Measurements from ENCODE around the gene ATRNL1. TPM values are rescaled to one million over a fixed set of nuclear protein-coding genes. Genes with fewer than 3 reads are reported as not detected.

ATRNL1 gene
- total RNA-seq, 1 donor from 2014 or later, result 0.93 TPM

DNA sequence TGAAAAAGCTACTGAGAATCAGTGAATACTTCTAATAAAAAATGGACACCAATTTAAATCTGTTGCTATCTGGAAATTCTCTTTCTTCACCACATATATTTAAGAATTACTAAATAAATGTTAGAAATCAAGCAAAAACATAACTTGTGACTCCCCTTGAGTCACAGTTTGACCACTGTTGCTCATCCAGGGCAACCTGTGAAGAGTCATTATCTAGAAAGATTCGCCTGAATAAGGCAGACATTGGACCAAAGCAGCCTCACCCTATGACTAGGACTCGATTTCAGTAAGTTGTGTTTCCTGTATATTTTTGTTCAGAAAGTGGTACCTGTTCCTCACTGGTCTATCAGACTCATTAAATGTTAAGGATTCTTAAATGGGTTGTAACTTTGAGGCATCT is 572.4 kb downstream of the ATRNL1 start:
- no peaks in the 10 kb centered on the region for H3K36me3 ChIP-seq
- ATAC-seq (no peak), DNase-seq (no peak)
- no peaks in the 10 kb centered on the region for H3K9me3 ChIP-seq
- no peaks in the 10 kb centered on the region for H3K27me3 ChIP-seq
- no peaks in the 10 kb centered on the region for H3K4me1 ChIP-seq
- no peak overlapping the region for H3K27ac ChIP-seq
- no peak overlapping the region for H3K4me3 ChIP-seq
- TF ChIP-seq, protein P1, sequence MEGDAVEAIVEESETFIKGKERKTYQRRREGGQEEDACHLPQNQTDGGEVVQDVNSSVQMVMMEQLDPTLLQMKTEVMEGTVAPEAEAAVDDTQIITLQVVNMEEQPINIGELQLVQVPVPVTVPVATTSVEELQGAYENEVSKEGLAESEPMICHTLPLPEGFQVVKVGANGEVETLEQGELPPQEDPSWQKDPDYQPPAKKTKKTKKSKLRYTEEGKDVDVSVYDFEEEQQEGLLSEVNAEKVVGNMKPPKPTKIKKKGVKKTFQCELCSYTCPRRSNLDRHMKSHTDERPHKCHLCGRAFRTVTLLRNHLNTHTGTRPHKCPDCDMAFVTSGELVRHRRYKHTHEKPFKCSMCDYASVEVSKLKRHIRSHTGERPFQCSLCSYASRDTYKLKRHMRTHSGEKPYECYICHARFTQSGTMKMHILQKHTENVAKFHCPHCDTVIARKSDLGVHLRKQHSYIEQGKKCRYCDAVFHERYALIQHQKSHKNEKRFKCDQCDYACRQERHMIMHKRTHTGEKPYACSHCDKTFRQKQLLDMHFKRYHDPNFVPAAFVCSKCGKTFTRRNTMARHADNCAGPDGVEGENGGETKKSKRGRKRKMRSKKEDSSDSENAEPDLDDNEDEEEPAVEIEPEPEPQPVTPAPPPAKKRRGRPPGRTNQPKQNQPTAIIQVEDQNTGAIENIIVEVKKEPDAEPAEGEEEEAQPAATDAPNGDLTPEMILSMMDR (IDR thresholded peaks at IDR 0.05), result no peak
- intact Hi-C loops (cut with DNase I), result no loop called here

DNA sequence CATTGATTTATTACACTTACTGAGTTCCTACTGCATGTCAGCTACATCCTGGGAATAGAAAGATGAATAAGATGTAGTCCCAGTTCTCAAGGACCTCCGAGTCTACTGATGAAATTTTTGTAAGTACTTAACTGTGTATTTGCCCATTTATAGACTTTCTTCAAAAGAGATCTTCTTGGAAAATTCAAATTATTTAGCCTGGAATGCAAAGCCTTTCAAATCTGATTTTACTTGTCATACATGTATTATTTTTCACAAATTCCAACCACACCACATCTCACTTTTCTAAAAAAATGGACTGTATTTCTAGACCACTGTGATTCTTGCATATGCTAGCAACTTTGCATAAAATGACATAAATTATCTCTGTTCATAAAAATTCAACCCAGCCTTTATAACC is 581.3 kb downstream of the ATRNL1 start:
- Histone ChIP-seq H3K27me3 (no peaks in the 10 kb centered on the region), H3K27ac (no peak overlapping the region), H3K4me3 (no peak overlapping the region), H3K4me1 (no peaks in the 10 kb centered on the region), H3K9me3 (no peaks in the 10 kb centered on the region), H3K36me3 (no peaks in the 10 kb centered on the region)
- intact Hi-C loops (cut with DNase I), result no loop called here
- TF ChIP-seq, protein P1 (IDR thresholded peaks at IDR 0.05), result no peak
- no peak for ATAC-seq
- no peak for DNase-seq

DNA sequence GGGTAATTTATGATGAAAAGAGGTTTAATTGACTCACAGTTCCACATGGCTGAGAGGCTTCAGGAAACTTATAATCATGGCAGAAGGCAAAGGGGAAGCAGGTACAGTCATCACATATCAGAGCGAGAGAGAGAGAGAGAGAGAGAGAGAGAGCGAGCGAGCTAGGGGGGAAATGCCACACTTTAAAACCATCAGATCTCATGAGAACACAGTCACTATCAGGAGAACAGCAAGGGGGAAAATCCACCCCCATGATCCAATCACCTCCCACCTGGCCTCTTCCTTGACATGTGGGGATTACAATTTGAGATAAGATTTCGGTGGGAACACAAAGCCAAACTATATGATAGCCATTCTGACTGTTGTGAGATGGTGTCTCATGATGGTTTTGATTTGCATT is 603.6 kb downstream of the ATRNL1 start:
- intact Hi-C loops (cut with DNase I), result no loop called here

DNA sequence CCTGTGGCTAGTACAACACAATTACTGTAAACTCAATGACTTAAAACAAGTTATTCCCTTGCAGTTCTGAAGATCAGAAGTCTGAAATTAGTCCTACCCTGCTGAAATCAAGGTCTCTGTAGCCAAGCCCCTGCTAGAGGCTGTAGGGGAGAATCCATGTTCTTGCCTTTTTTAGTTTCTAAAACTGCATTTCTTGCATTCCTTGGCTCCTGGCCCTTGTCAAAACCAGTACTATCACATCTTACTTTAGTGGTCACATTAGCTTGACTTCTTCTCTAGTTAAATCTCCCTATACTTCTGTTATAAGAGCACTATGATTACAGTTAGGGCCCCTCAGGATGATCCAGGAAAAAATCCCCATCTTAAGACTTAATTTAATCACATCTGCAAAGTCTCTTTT is 612.9 kb downstream of the ATRNL1 start:
- Histone ChIP-seq H3K27ac (no peak overlapping the region), H3K27me3 (no peaks in the 10 kb centered on the region), H3K36me3 (no peaks in the 10 kb centered on the region), H3K9me3 (no peaks in the 10 kb centered on the region), H3K4me1 (no peaks in the 10 kb centered on the region), H3K4me3 (no peak overlapping the region)
- TF ChIP-seq, protein P1 (IDR thresholded peaks at IDR 0.05), result no peak
- intact Hi-C loops (cut with DNase I), result no loop called here
- DNase-seq, result no peak
- no peak for ATAC-seq

More for the DNA sequence above, 603.6 kb downstream of the ATRNL1 start:
- no peaks in the 10 kb centered on the region for H3K36me3 ChIP-seq
- H3K9me3 ChIP-seq, result no peaks in the 10 kb centered on the region
- H3K4me3 ChIP-seq, result no peak overlapping the region
- TF ChIP-seq, protein P1 (IDR thresholded peaks at IDR 0.05), result no peak
- H3K4me1 ChIP-seq, result no peaks in the 10 kb centered on the region
- no peak for DNase-seq
- no peak overlapping the region for H3K27ac ChIP-seq
- no peak for ATAC-seq
- H3K27me3 ChIP-seq, result no peaks in the 10 kb centered on the region

- H3K9me3 ChIP-seq, result no peaks in the 10 kb centered on the region
These were observed 613.4 kb downstream of the ATRNL1 start for GRCh38 chr10:115706488-115707076.

More at GRCh38 chr10:115706488-115707076, 613.4 kb downstream of the ATRNL1 start:
- Histone ChIP-seq H3K27me3 (no peaks in the 10 kb centered on the region), H3K4me3 (no peak overlapping the region), H3K36me3 (no peaks in the 10 kb centered on the region), H3K4me1 (no peaks in the 10 kb centered on the region), H3K27ac (no peak overlapping the region)
- no peak for ATAC-seq
- TF ChIP-seq, protein P1 (IDR thresholded peaks at IDR 0.05), result peak; percentile 46
- intact Hi-C loops (cut with DNase I), result no loop called here
- no peak for DNase-seq
